IPS-20b (cell line): ENCODE results near the gene GRAMD4.

ENCODE experiments used
- H3K27ac ChIP-seq: one replicate; pipeline ENCODE4 v1.5.1; 2013; ENCODE audit warnings: low read length
- H3K27me3 ChIP-seq: 2 replicates; pipeline ENCODE4 v1.6.1; 2013; ENCODE audit warnings: mild to moderate bottlenecking, low read length, inconsistent platforms; ENCODE audit not compliant: insufficient read depth
- H3K36me3 ChIP-seq: 2 replicates; pipeline ENCODE4 v1.6.1; 2013; ENCODE audit warnings: low read depth, mild to moderate bottlenecking, inconsistent platforms, low read length, moderate library complexity; ENCODE audit not compliant: insufficient read depth
- H3K4me1 ChIP-seq: 2 replicates; pipeline ENCODE4 v1.6.1; 2013; ENCODE audit warnings: mild to moderate bottlenecking, control low read depth, inconsistent platforms, low read length, moderate library complexity; ENCODE audit not compliant: insufficient read depth
- H3K4me3 ChIP-seq: 2 replicates; pipeline ENCODE4 v1.5.1; 2013; ENCODE audit warnings: mild to moderate bottlenecking, low read length, inconsistent platforms
- H3K9ac ChIP-seq: 2 replicates; pipeline ENCODE4 v1.6.1; 2013; ENCODE audit warnings: low read depth, mild to moderate bottlenecking, inconsistent platforms, low read length, moderate library complexity
- H3K9me3 ChIP-seq: 2 replicates; pipeline ENCODE4 v1.6.1; 2013; ENCODE audit warnings: mild to moderate bottlenecking, low read depth, low read length, inconsistent platforms; ENCODE audit not compliant: insufficient read depth

Gene GRAMD4

DNA sequence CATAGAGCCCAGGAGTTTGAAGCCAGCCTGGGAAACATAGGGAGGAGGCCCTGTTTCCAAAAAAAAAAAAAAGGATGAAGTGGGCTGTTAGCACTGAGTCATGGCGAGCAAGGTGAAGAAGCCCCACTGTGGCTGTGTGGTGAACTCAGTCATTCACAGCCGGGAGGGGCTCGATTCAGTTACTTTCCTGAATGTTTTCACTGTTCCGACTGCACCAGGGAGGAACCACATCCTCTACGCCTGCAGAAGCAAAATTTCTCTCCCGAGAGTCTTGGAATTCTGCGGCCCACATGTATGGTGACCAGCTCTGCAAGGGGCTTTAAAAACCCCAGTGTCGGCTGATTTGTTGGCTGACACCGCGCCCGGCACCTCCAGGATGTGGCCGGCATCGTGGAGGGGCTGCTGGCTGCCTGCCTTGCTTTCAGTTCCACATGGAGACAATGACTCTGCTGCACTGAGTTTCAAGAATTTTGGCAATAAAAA lies 27.8 kb upstream of the GRAMD4 start:
- Histone ChIP-seq H3K4me3 (no peak overlapping the region), H3K9ac (no peak overlapping the region), H3K27ac (no peak overlapping the region)

GRCh38 chr22:46593211-46593681 lies 26.9 kb upstream of the GRAMD4 start:
- Histone ChIP-seq H3K9ac (no peak overlapping the region), H3K4me3 (no peak overlapping the region), H3K27me3 (no peaks in the 10 kb centered on the region), H3K36me3 (no peaks in the 10 kb centered on the region), H3K4me1 (no peaks in the 10 kb centered on the region), H3K27ac (no peak overlapping the region), H3K9me3 (no peaks in the 10 kb centered on the region)

More for the DNA sequence above, 27.8 kb upstream of the GRAMD4 start:
- H3K4me1 ChIP-seq = no peaks in the 10 kb centered on the region
- no peaks in the 10 kb centered on the region for H3K9me3 ChIP-seq
- H3K27me3 ChIP-seq = no peaks in the 10 kb centered on the region
- no peaks in the 10 kb centered on the region for H3K36me3 ChIP-seq

- Histone ChIP-seq H3K4me3 (no peak overlapping the region), H3K4me1 (no peaks in the 10 kb centered on the region), H3K36me3 (no peaks in the 10 kb centered on the region), H3K9me3 (no peaks in the 10 kb centered on the region), H3K27me3 (no peaks in the 10 kb centered on the region), H3K27ac (no peak overlapping the region), H3K9ac (no peak overlapping the region)
These were observed 25.9 kb upstream of the GRAMD4 start for GRCh38 chr22:46593996-46594946.

DNA sequence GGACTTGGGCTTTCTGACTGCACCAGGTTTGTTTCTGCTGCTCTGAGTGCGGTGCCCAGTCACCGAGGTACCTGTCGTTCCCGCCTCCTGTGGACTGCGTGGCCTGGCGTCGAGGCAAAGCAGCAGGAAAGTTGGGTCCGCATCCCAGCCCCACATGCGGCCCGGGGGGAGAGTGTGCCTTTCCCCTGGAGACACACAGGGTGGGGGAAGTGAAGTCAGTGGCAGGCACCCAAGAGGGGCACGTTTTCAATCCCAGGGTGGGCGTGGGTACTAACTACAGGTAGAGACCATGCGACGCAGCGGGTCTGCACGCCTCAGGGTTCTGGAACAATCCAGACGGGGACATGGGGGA lies 25.3 kb upstream of the GRAMD4 start:
- H3K9me3 ChIP-seq = no peaks in the 10 kb centered on the region
- H3K4me3 ChIP-seq = no peak overlapping the region
- H3K36me3 ChIP-seq = no peaks in the 10 kb centered on the region
- H3K27me3 ChIP-seq = no peaks in the 10 kb centered on the region
- no peak overlapping the region for H3K9ac ChIP-seq
- no peaks in the 10 kb centered on the region for H3K4me1 ChIP-seq
- no peak overlapping the region for H3K27ac ChIP-seq

GRCh38 chr22:46595545-46595944 lies 24.6 kb upstream of the GRAMD4 start:
- Histone ChIP-seq H3K9me3 (no peaks in the 10 kb centered on the region), H3K27me3 (no peaks in the 10 kb centered on the region), H3K36me3 (no peaks in the 10 kb centered on the region), H3K4me1 (no peaks in the 10 kb centered on the region), H3K4me3 (no peak overlapping the region), H3K27ac (no peak overlapping the region), H3K9ac (no peak overlapping the region)

- no peak overlapping the region for H3K27ac ChIP-seq
- no peak overlapping the region for H3K4me3 ChIP-seq
- H3K36me3 ChIP-seq = no peaks in the 10 kb centered on the region
- no peaks in the 10 kb centered on the region for H3K4me1 ChIP-seq
- no peak overlapping the region for H3K9ac ChIP-seq
- H3K9me3 ChIP-seq = no peaks in the 10 kb centered on the region
- no peaks in the 10 kb centered on the region for H3K27me3 ChIP-seq
These were observed 24.1 kb upstream of the GRAMD4 start for GRCh38 chr22:46596032-46596441.

- H3K4me1 ChIP-seq = no peaks in the 10 kb centered on the region
- H3K9ac ChIP-seq = no peak overlapping the region
- no peak overlapping the region for H3K4me3 ChIP-seq
- no peaks in the 10 kb centered on the region for H3K27me3 ChIP-seq
- H3K27ac ChIP-seq = no peak overlapping the region
- no peaks in the 10 kb centered on the region for H3K36me3 ChIP-seq
- no peaks in the 10 kb centered on the region for H3K9me3 ChIP-seq
These were observed 23.4 kb upstream of the GRAMD4 start for GRCh38 chr22:46596819-46597218.

GRCh38 chr22:46598224-46598623 lies 22.0 kb upstream of the GRAMD4 start:
- no peak overlapping the region for H3K27ac ChIP-seq
- H3K9me3 ChIP-seq = no peaks in the 10 kb centered on the region
- no peaks in the 10 kb centered on the region for H3K4me1 ChIP-seq
- H3K9ac ChIP-seq = no peak overlapping the region
- no peaks in the 10 kb centered on the region for H3K36me3 ChIP-seq
- H3K27me3 ChIP-seq = no peaks in the 10 kb centered on the region
- no peak overlapping the region for H3K4me3 ChIP-seq

GRCh38 chr22:46598737-46599424 lies 21.3 kb upstream of the GRAMD4 start:
- Histone ChIP-seq H3K36me3 (no peaks in the 10 kb centered on the region), H3K9ac (no peak overlapping the region), H3K27me3 (no peaks in the 10 kb centered on the region), H3K9me3 (no peaks in the 10 kb centered on the region), H3K4me1 (no peaks in the 10 kb centered on the region), H3K27ac (no peak overlapping the region), H3K4me3 (no peak overlapping the region)

DNA sequence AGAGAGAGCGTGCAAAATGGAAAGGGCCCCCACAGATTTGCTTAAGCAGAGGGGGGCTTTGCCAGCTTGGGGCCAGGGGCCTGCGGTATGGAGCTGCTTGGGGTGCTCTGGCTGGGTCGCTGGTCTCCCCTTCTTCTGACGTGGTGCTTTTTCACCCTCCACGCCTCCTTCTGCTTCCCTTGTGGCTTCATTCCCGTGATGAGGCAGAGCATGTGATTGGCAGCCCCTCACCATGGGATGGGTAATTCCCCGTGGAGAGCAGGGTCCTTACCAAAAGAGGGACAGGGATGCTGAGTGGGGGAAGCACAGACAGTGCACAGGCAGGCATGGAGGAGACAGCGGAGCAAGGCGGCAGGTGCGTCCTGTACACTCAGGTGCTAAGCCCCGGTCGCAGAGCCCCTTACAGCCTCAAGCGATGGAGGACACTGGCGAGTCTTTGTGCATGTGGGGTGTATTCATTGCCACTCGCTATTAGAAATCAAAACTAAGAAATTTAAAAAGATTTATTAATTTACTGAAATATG lies 19.9 kb upstream of the GRAMD4 start:
- no peak overlapping the region for H3K9ac ChIP-seq
- no peaks in the 10 kb centered on the region for H3K36me3 ChIP-seq
- H3K27me3 ChIP-seq = no peaks in the 10 kb centered on the region
- no peaks in the 10 kb centered on the region for H3K4me1 ChIP-seq
- H3K27ac ChIP-seq = no peak overlapping the region
- H3K9me3 ChIP-seq = no peaks in the 10 kb centered on the region
- no peak overlapping the region for H3K4me3 ChIP-seq

DNA sequence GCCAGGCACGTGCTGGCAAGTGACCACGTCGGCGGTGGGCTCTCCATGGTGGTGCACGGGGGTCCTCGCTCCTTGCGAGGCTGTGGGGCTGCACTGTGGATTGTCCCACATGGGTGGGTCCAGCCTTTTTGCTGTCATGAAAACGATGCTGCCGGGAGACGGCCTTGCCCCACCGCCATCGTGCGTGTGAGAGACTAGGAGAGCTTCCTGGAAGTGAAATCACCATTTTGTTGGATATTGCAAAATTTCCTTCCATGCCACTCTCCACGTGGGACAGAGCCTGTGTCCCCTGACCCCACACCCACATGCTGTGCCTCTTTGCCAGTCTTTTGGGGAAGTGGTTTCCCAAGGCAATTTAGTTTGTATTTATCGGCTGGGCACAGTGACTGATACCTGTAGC lies 18.2 kb upstream of the GRAMD4 start:
- H3K27ac ChIP-seq = no peak overlapping the region
- H3K4me3 ChIP-seq = no peak overlapping the region
- H3K9ac ChIP-seq = no peak overlapping the region
- no peaks in the 10 kb centered on the region for H3K27me3 ChIP-seq
- no peaks in the 10 kb centered on the region for H3K9me3 ChIP-seq
- no peaks in the 10 kb centered on the region for H3K4me1 ChIP-seq
- H3K36me3 ChIP-seq = no peaks in the 10 kb centered on the region
